Esophagus mucosa (tissue), 1 donor: ENCODE data around the gene NAP1L4. TPM values are rescaled to one million over a fixed set of nuclear protein-coding genes. Genes with fewer than 3 reads are reported as not detected.

ENCODE experiments used
- ATAC-seq: fragments of 200-7000 bp; cut with Tn5 transposase; one replicate; pipeline ENCODE4 v1.9.1; 2020
- total RNA-seq: library from RNA; stranded (reverse); gene quantifications from one replicate; pipeline ENCODE4 v1.2.4, GENCODE V29; 2023
- donor health status: DM: yes; HTN: yes; CAD: no.

NAP1L4 gene
- total RNA-seq, 1 donor from 2014 or later = 113 TPM

DNA sequence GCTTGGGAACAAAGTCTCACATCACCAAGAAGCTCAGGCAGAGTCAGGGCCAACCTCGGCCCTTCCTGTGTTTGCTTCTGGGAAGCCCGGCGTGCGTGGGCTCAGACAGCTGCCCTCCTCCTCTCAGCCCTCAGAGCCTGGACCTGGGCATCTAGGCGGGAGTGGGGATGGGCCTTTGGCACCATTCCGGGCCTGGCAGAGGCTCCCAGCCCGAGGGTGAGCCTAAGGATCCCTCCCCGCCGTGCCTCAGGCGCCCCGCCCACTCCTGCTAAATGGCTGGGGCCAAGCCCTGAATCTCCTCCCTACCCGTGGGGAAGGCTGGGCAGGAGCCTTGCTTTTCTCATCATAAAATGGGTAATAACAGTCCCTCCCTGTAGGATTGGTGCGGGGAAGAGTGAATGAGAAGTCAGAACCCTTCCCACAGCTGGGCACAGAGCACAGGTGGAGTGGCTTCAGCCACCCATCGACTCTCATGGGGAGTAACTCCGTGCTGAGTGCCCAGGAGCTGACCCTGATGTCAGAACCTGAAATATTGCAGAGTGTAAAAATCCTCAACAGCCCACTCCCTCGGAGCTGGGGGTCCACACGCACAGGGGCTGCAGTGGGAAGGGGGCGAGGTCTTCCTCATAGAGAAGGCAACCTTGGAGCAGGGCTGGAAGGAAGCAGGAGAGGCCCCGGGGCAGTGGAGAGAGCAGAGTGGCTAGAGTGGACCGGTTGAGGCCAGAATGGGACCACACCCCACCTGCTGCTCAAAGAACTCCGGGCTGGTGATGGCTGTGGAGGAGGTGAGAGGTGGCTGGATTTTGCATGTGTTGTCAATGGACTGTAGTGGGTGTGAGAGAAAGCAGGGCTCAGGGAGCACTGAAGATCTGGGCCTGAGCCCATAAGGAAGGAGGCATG lies 87.7 kb downstream of the NAP1L4 start:
- peak; percentile 37 for ATAC-seq

DNA sequence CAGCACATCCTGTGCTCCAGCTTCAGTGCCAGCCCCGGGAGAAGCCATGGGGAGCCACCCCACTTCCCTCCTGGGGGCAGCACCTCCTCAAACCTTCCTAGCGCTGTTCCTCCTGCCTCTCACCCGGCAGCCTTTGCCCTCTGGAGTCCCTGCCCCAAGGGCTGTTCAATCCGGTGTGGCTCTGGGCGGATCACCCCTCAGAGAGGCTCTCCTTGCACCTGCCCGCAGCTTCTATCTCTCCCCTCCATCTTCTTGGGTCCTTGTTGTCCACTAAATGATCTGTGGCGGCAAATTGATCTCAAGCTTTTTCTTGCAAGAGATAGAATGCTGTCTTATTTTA lies 88.5 kb downstream of the NAP1L4 start:
- no peak for ATAC-seq

DNA sequence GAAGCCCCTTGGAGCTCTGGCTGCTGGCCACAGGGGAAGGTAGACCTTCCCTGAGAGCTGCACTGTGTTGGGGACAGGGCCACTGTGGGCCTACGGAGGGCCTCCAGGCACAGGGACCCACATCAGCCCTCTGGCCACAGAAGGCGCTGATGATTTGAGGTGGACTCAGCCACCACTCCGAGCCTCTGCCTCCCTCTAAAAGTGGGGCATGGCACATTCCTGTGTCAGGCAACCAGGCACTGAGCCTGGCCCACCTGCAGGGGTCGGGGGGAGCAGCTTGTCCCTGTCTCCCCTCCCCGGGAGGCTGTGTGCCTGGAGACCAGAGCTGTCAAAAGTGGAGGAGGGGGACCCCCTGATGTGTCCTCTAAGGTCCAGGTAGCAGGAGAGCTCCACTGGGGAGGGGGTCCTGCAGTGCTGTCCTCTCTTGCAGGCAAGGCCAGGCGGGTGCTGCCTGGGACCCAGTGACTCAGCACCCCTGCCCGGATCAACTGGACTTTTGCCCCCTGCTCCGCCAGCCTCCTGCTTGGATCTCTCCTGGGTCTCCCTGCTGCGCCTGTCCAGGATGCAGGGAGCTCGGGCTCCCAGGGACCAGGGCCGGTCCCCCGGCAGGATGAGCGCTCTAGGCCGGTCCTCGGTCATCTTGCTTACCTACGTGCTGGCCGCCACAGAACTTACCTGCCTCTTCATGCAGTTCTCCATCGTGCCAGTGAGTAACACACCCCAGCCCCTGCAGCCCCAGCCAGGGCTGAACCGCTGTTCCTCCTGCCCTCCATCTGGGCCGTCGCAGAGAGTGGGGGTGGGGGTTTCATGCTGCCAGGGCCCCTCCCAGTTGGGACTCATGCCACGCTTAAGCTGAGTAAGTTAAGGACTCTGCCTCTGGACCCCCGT lies 89.1 kb downstream of the NAP1L4 start:
- ATAC-seq = peak; percentile 2

DNA sequence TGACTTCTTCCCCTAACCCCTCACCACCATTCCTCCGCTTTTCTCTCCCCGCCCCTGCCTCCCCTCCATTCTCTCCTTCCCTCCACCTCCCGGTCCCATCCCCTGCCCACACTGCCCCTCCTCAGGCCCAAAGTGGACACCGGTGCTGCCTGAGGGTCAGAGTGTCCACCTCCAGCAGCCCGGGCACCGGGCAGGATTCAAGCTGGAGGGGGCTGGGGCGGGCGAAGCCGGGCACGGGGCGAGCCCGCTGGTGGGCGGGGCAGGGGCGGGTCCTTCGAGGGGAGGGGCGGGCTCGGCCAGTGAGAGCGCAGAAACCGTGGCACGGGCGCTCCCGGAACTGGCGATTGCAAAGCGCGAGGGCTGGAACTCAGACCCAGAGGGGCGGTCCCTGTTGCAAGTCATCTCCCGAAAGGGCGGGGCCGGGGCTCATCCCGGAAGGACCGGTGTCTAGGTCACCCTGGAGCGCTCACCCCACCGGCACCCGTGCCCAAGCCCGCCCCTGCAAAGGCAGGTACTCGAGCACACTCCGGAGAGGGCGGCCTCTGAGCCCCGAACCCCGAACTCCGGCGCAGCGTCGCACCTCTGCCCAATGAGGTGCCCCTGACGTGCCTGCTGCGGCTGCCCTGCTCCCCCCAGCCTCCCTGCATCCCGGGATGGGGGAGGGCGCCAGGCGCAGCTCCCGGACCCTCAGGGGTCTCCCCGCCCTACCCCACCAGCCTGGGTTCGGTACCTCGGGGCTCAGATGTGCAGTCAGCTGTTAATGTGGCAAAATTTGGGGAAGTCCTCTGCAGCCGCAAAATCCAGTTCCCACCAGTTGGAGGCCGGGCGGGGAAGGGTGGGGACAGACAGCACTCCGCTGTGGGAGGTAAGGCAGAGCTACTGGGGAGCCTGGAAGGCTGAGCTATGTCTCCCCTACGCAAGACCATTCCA lies 90.0 kb downstream of the NAP1L4 start:
- peak; percentile 85 for ATAC-seq

DNA sequence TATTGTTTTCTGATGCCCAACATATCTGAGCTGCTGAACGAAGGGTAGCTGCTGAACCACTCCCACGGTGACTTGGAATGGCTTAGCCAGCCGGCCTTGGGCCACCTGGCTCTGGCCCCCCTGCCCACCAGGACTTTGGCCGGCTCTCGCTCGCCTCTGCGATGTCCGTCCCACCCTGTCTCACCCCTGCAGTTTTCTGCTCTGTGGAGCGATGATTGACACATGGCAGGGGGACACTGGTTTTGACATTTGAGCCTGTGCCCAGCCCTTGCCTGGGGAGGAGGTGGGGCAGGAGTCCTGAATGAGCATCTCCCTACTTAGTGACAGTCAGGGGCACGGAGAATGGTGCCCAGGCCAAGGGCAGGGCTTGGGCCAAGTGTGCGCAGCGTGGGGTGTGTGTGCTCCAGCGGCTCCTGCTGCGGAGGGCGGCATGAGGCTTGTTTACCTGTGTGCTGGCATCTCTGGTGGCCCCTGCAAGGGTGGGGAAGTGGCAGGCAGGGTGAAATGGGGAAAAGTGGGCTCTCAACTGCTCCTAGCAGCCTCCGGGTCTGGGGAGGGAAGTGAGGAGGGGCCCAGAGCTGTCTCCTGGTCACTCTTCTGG lies 90.8 kb downstream of the NAP1L4 start:
- ATAC-seq = no peak

DNA sequence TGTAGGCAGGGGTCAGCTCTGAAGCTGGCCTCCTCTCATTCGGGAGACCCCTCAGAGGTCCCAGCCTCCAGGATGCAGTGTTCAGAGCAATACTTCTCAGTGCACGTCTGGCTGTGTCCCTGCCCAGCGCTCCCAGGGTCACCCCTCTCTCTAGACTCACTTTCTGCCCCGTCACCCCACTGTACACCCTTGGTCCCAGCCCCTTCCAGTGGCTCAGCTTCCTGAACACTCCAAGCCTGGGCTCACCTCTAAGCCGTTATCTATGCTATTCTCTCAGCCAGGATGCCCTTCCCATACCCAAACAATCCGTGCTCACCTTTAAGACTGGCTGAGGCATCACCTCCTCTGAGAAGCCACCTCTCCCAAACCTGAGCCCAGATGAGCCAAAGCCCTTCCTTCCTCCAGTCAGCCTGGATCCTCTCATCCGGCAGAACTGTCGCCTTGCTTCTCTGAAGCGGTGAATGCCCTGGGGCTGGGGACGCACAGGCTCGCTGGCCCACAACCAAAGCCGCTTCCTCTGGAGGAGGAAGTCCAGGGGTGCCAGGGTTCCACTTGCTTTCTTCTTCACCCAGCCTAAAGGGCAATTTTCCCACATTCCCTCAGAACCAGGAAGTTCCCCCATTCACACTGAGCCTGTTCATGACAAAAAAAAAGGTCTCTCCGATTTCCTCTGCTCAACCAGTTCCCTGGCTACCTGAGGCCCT lies 92.9 kb downstream of the NAP1L4 start:
- ATAC-seq = no peak

DNA sequence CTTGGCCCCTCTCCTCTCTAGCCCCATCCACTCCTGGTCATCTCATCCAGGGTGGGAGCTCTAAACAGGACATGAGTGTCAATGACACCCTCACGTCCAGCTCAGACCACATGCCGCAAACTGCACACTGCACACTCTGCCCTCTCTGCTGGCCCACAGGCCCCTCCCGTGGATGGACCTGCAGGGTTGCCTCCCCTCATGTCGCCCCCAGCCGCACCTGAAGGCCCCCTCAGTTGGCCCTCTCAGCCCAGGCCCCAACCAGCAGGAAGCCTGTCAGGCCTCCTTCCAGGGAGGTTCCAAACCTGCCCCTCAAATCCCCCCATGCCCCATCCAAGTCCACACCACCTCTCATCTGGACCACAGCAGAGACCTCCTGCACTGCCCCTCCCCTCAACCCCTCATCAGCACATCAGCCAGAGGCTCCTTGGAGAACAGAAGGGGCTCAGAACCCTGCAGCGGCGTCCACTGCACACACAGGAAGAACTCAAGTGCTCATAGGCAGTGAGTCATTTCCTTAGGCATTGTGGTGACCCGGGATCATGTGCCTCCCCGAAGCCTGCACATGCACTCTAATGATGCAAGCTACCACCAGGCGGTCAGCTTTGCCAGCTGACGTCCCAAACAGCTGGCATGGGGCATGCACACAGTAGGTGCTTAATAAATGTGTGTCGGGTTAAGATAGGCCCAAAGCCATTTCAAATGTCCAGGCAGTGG lies 93.6 kb downstream of the NAP1L4 start:
- peak; percentile 58 for ATAC-seq

DNA sequence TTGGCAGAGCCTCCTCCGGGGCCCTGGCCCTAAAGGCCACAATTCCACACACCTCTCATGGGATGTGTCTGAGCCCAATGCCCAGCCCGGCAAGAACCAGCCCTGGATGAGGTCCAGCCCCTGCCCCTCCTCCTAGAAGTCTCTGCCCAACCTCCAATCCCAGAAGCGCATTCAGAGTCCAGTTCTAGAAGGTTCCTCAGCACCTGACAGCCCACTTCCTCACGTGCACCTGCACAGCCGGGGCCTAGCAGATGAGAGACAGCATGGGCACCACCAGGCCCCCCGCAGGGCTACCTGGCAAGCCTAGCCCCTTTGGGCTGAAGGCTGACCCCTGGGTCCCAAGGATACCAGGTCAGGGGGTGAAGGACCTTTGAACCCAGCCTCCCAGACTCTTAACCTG lies 95.1 kb downstream of the NAP1L4 start:
- ATAC-seq = no peak

DNA sequence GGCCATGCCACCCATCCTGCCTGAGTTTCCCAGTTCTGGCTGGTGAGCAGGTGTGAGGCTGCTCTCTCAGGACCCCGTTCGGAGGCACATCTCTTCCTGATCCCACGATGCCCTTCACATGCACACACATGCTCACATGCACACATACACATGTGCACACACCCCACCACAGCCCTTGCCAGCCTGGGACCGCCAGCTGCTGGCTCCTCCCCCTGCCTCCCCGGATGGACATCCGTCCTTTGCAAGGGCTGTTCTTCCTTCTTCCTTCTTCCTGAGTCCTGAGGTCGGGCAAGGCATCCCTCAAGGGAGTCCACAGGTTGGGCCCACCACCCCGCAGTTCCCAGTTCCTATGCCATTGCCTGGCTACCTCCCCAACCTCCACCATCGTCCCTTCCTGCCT lies 96.1 kb downstream of the NAP1L4 start:
- no peak for ATAC-seq

Other genes with a start within 250 kb of the NAP1L4 start
- gene CDKN1C, start 106.6 kb downstream of the NAP1L4 start, total RNA-seq = 3.5 TPM
- gene PHLDA2, start 62.9 kb downstream of the NAP1L4 start, total RNA-seq = 45.0 TPM
- 39.4 TPM for gene CARS1, start 65.1 kb upstream of the NAP1L4 start, total RNA-seq
- 13.4 TPM for gene OSBPL5, start 173.0 kb upstream of the NAP1L4 start, total RNA-seq
- not detected for gene MRGPRG, start 226.5 kb upstream of the NAP1L4 start, total RNA-seq
- not detected for gene MRGPRE, start 240.1 kb upstream of the NAP1L4 start, total RNA-seq